Activated CD8-positive, alpha-beta memory T cell treated with anti-CD3 and anti-CD28 coated beads, Interleukin-2, amount 50 U/mL, for 24 hours (primary cell): ENCODE data around the gene KRTAP10-12.

ENCODE experiments used
- DNase-seq: peaks from one replicate; pipeline ENCODE4 v3.0.0-alpha.2; 2020; ENCODE audit errors: extremely low read depth

The KRTAP10-12 gene

DNA sequence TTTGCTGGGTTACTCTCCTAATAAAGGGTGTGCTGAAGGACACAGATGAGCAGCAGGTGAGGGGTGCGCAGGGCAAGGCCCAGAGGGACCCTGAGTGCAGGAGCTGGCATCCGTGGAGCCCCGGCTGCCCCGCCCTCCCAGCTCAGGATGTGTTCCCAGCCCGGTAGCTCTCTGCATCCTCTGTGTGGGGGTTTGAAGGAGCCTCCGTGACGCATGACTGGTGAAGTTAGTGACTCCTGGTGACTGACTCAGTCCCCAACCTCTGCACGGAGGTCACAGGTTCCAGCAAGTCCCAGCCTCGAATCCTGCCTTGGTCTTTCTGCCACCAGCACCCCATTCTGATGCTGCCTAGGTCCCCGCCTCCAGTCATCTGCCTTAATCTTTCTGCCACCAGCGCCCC lies 36.0 kb downstream of the KRTAP10-12 start:
- DNase-seq: no peak

DNA sequence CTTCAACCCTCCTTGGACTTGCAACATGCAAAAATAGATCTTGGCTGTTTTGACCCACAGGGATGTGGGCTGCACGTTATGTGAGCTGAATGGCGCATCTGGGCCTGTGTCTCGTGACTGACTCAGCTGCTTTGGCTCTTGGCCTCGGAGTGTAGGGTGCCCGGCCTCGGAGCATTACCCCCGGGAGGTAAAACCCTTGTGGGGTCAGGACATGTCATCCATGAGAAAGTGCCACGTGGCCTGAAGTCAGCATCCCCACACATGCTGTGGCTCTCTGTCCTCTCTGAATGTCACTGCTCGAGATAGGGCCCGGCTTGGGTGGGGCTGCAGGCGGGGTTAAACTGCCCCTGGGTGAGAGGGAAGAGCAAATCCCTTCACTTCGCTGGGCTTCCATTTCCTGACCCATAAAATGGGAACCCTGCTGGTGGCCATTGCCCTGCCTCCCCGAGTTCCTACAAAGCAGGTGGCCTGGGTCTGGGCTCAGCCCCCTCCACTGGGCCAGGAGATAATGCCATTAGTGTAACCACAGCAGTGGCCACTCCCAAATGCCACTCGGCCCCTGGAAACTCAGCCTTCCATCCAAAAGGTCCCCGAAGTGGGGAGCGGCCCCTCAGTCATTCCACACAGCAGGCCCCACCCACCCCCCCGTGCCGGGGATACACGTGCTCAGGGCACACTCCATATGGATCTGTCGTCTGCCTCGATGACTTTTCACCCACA lies 37.2 kb downstream of the KRTAP10-12 start:
- no peak for DNase-seq

DNA sequence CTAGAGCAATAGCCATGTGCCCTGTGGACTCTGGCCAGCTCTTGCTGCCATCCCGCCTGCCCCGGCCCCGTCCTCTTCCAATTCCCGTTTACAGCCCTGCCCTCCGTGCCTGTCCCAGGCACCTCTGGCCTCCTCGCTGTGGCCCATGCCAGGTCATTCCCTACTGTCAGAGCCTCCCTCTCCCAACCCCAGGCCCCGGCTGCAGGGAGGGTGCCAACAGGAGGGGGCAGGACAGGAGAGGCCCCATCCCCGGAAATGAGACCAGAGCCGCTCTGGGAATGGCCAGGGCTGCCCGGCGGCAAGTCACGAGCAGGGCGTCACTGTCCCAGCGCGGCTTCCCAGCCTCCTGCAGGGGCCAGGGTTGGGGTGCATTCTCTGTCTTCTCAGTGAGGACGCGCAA lies 37.9 kb downstream of the KRTAP10-12 start:
- no peak for DNase-seq

DNA sequence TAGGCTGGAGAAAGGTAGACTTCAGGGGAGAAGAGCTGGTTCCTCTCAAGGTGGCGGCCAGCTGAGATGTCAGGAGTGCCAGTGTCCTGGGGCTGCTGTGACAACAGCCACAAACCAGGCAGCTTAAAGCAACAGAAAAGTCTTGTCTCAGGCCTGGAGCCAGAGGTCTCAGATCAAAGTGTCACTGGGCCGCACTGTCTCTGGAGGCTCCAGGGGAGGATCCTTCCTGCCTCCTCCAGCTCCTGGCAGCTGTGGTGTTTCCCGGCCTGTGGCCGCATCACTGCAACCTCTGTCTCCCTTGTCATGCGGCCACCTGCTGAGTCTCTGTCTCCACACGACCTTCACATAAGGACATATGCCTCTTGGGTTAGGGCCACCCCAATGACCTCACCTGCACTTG lies 38.8 kb downstream of the KRTAP10-12 start:
- no peak for DNase-seq

DNA sequence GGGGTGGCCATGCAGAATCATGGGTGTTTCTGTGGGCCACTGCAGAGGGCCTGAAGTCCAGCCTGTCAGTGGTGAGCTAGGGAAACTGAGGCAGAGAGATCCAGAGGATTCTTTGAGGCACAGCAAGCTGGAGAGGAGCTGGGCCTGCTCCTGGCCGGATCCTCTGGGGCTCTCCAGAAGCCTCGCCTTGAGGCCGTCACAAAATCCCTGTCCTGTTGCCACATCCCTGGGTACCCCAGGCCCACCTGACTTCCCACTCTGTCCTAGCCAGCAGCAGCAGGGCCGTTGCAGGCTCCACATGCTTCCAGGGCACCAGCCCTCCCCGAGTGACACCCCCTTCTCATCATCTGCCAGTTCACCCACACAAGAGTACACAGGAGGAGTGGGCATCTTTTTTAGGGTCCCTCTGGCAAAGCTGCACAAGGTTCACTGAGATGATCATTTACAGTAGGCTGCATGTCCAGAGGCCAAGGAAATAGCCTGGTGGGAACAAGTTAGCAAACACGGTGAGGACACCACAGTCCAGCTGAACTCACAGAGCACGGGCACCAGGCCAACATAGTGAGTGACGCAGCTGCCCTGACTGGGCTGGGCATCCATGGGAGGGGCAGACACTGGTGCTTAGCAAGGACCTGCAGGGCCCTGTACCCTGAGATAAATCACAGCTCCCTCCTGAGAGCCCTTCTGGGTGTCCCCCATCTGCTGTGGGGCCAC lies 39.5 kb downstream of the KRTAP10-12 start:
- DNase-seq: no peak

DNA sequence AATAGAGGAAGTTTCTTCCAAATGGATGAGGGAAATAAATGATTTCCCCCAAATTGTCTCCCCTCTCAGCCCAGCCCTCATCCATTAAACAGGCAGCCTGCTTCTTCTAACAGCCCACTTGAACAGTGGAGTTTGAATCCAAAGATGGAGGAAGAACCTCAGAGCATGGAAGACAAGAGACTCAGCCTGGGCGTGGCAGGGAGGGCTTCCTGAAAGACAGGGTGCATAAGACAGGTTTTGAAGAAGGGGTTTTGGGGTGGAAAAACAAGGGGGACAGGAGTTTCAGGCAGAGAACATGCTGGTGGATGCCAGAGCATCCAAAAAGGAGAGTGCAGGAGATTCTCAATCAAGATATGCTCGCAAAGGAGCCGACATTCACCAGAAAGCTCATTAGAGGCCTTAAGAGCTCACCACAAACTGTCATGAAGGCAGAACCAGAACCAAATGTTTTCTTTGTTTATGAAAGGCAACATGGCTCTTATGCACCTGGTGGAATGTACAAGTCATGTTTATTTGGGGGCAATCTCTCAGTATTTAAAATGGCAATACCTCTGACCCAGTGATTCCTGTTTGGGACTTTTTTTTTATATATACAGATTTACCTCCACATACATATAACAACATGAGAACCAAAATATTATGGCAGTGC lies 40.9 kb downstream of the KRTAP10-12 start:
- DNase-seq: no peak

DNA sequence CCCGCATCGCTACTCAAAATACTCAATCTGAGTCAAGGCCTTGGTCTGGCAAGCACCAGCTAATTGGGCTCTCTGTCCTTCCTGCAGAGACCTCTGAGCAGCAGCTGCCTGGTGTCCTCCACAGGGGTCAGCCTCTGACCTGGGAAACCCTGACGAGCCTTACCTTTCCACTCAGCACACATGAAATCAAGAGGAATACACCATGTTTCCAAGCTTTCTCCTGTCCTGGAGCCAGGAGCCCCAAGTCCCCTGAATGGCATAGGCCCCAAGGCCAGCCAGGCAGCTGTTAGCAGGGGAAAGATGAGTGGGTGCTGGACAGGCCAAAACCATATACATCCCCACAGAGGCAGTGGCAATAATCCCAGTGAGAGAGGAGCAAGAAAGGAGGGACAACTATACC lies 41.6 kb downstream of the KRTAP10-12 start:
- DNase-seq: no peak

DNA sequence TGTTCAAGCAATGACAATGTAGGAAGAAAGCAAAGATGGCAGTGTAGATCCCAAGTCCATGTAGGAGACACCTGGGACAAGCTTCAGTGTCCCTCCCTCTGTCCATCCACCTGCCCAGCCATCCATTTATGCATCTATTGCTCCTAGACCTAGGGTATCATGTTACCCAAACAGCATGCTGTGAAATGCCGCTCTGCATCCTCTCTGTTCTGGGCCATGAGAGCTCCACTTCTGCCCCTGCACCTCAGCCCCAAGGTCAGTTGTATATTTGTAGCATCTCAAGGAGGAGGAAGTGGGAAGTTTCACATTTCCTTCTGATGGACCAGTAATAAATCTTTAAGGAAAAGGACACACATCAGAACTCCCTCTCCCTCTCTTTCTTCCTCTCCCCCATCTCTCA lies 42.3 kb downstream of the KRTAP10-12 start:
- DNase-seq: no peak

DNA sequence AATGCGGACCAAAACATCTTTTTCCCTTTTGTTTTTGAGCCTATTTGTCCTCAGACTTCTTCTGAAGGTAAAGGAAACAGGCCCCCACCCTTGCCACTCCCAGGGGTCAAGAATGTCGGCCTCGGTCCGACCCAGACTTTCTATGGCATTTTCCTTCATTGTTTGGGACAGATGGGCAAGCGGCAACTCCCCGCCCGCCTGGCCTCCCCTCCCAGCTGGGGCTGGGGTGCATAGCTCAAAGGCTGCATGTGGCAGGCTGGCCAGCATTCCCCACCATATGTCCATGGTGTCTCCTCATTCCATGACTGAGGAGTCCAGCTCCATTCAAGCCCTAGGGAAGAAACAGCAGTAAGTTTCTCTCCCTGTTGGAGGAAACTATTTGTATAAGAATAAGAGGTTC lies 43.8 kb downstream of the KRTAP10-12 start:
- DNase-seq: no peak

DNA sequence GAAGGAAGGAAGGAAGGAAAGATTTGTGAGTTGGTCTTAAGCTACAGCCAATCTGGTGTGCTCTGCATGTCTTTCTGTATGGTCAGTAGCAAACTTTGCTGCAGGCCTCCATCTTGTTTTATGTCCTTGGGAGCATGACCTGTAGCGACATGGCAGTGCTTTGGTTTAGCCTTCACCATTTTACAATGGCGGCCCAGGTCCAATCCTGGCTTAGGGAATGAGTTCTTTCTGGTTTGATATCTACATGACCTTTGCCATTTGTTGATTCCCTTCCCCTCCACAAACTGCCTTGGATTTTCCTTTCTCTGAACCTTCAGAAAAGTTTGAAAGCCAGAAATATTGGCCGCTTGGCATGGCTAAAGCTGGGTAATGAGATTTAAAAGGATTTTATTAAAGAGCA lies 44.9 kb downstream of the KRTAP10-12 start:
- DNase-seq: no peak

DNA sequence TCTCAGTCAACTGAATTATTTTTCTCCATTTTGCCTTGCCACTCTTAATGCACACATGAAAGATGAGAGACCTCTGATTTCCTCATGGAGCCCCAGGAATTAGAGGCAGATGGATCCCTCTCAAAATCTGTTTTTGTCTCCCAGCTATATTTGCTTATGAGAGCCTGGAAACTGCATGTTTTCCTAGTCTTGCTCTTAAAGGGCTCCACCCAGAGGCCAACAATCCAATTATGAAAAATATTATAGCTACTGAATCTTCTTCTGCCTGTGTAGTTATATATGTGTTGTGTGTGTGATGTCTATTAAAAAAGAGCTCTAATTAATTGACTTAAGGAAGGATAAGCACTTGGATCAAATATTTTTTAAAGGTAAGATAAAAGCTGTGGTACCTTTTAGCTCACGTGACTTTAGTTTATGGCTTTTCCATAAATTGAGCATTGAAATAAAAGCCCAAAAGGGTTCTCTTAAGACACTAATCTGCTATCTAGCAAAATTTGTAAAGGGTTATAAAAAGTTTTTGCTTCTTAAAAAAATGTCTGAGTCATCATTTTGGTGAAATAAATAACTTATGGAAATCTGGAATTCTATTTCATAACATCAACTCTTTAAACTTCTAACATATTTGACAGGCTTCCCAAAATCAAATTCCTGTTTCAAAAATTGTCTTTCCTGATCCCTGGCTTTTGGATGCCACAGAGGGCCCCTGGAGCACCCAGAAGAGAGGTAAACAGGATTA lies 45.6 kb downstream of the KRTAP10-12 start:
- DNase-seq: no peak
